Measurements from ENCODE around the gene SLC7A10.

The SLC7A10 gene

GRCh38 chr19:33247441-33247819, 21.8 kb upstream of the SLC7A10 start:
- no peaks in the 10 kb centered on the region for H3K36me3 ChIP-seq (ENCODE audit: insufficient read depth, low read length)
- no peak overlapping the region for H3K27ac ChIP-seq (ENCODE audit: low read length)
- H3K4me1 ChIP-seq (ENCODE audit: insufficient read depth, low read length), result no peaks in the 10 kb centered on the region
- H4K20me1 ChIP-seq (ENCODE audit: insufficient read depth, low read length), result peaks cover 8% of the 10 kb centered on the region; the same call in 1 of the 2 replicates
- TF ChIP-seq CTCF (IDR thresholded peaks at IDR 0.05; ENCODE audit: borderline replicate concordance, extremely low read depth, low read length, poor library complexity, severe bottlenecking), result no peak
- TF ChIP-seq EZH2 (IDR thresholded peaks at IDR 0.05; ENCODE audit: borderline replicate concordance, low read depth, low read length, severe bottlenecking), result no peak
- H3K9ac ChIP-seq (ENCODE audit: low read depth, low read length), result no peak overlapping the region
- ATAC-seq (ENCODE audit: insufficient read depth, low read depth) (no peak), DNase-seq (no peak)
- H3K4me2 ChIP-seq (ENCODE audit: insufficient read depth, low read length), result no peak overlapping the region
- no peaks in the 10 kb centered on the region for H3K79me2 ChIP-seq (ENCODE audit: insufficient read depth, low read length)
- no peak overlapping the region for H3K4me3 ChIP-seq (ENCODE audit: low read depth in 1 of 2, low read length in 2 of 2)
- H3K9me3 ChIP-seq (ENCODE audit: insufficient read depth, low read length, severe bottlenecking), result no peaks in the 10 kb centered on the region
- H3K27me3 ChIP-seq (ENCODE audit: insufficient read depth, low read length, poor library complexity), result no peaks in the 10 kb centered on the region
- no peak overlapping the region for H2AFZ ChIP-seq (ENCODE audit: low read depth, low read length)

DNA sequence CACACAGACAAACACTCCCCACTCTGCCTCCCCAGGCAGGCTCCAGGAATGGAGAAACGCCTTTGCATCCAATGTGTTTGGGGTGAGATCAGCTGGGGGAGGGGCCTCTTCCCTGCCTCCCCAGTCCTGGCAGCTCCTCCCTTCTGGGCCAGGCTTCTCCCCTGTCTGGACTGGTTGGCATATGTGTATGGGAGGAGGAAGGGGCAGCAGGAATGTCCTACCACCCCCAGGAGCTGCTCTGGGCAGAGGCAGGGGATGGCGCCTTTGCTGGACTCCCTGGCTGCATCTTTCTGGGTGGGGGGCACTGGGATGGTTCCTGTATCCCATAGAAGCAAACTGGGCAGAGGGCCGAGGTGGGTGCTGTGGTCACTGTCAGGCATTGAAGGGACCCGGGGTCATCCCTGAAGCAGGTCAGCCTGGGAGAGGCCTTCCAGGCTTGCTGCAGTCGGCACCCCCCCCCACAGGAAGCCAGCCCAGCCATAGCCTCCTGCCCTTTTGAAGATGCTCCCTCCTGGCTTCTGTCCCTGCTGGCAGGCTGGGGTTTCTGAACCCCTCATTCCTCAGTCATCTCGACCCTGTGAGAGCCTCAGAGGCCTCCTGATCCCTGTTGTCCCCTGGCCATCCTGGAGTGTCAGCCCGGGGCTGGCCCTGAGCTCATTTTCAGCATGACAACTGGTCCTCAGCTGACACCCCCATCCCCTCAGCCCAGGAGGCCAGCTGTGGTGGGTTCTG, 21.2 kb upstream of the SLC7A10 start:
- H2AFZ ChIP-seq (ENCODE audit: low read depth, low read length), result no peak overlapping the region
- H3K79me2 ChIP-seq (ENCODE audit: insufficient read depth, low read length), result no peaks in the 10 kb centered on the region
- no peaks in the 10 kb centered on the region for H3K4me1 ChIP-seq (ENCODE audit: insufficient read depth, low read length)
- no peak overlapping the region for H3K4me2 ChIP-seq (ENCODE audit: insufficient read depth, low read length)
- no peaks in the 10 kb centered on the region for H3K27me3 ChIP-seq (ENCODE audit: insufficient read depth, low read length, poor library complexity)
- H3K36me3 ChIP-seq (ENCODE audit: insufficient read depth, low read length), result no peaks in the 10 kb centered on the region
- H3K9ac ChIP-seq (ENCODE audit: low read depth, low read length), result no peak overlapping the region
- no peak for ATAC-seq (ENCODE audit: insufficient read depth, low read depth)
- H3K4me3 ChIP-seq (ENCODE audit: low read depth in 1 of 2, low read length in 2 of 2), result no peak overlapping the region
- H4K20me1 ChIP-seq (ENCODE audit: insufficient read depth, low read length), result peaks cover 8% of the 10 kb centered on the region; the same call in 1 of the 2 replicates
- no peaks in the 10 kb centered on the region for H3K9me3 ChIP-seq (ENCODE audit: insufficient read depth, low read length, severe bottlenecking)
- no peak overlapping the region for H3K27ac ChIP-seq (ENCODE audit: low read length)
- TF ChIP-seq CTCF (IDR thresholded peaks at IDR 0.05; ENCODE audit: borderline replicate concordance, extremely low read depth, low read length, poor library complexity, severe bottlenecking) (no peak), EZH2 (IDR thresholded peaks at IDR 0.05; ENCODE audit: borderline replicate concordance, low read depth, low read length, severe bottlenecking) (no peak)
- no peak for DNase-seq

DNA sequence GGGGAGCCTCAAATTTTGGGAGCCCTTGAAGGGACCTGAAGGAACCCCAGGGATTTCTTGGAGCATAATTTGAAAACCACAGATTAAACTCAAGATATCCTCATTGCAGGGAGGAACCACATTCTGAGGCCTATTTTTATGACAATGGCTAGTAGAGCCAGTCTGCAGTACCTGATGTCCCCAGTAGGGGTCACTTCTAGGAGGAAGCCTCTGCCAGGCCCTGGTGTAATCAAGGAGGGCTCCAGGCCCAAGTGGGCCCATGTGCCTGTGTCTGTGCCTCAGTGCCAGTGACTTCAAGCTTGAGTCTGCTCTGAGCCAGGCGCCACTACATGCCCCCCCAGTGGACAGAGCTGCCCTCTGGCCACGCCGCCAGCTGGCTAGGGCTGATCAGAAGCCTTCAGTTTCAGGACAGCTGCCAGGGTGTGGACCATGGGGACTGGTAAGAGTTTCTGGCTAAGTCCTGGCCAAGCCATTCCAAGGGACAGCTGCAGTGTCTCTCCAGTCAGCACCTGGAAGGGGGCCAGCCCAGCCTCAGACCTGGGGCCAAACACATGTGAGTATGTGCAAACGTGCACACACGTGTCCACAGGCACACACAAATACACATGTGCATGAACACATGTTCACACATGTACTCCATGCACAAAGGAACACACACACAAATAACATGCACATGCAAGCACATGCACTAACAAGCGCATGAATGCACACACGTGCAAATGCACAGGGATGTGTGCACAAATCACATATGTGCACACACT, 20.5 kb upstream of the SLC7A10 start:
- H3K9me3 ChIP-seq (ENCODE audit: insufficient read depth, low read length, severe bottlenecking), result no peaks in the 10 kb centered on the region
- no peak for TF ChIP-seq EZH2 (IDR thresholded peaks at IDR 0.05; ENCODE audit: borderline replicate concordance, low read depth, low read length, severe bottlenecking)
- peak; percentile 68 for TF ChIP-seq CTCF (IDR thresholded peaks at IDR 0.05; ENCODE audit: borderline replicate concordance, extremely low read depth, low read length, poor library complexity, severe bottlenecking)
- no peak overlapping the region for H3K9ac ChIP-seq (ENCODE audit: low read depth, low read length)
- H3K27me3 ChIP-seq (ENCODE audit: insufficient read depth, low read length, poor library complexity), result no peaks in the 10 kb centered on the region
- H3K36me3 ChIP-seq (ENCODE audit: insufficient read depth, low read length), result no peaks in the 10 kb centered on the region
- DNase-seq (peak; percentile 24), ATAC-seq (ENCODE audit: insufficient read depth, low read depth) (no peak)
- H3K4me2 ChIP-seq (ENCODE audit: insufficient read depth, low read length), result no peak overlapping the region
- no peak overlapping the region for H2AFZ ChIP-seq (ENCODE audit: low read depth, low read length)
- no peaks in the 10 kb centered on the region for H3K79me2 ChIP-seq (ENCODE audit: insufficient read depth, low read length)
- no peak overlapping the region for H3K27ac ChIP-seq (ENCODE audit: low read length)
- H4K20me1 ChIP-seq (ENCODE audit: insufficient read depth, low read length), result peaks cover 8% of the 10 kb centered on the region; the same call in 1 of the 2 replicates
- no peak overlapping the region for H3K4me3 ChIP-seq (ENCODE audit: low read depth in 1 of 2, low read length in 2 of 2)
- H3K4me1 ChIP-seq (ENCODE audit: insufficient read depth, low read length), result no peaks in the 10 kb centered on the region
